GM18517 (cell line): ENCODE measurements around the gene KDM8.
A peak's percentile ranks its signal among the peaks of the same experiment; 100 is the strongest.

Experiments
- ATAC-seq: cut with Tn5 transposase; IDR thresholded peaks from one replicate; pipeline ENCODE4 v1.9.1; 2021; ENCODE audit warnings: mild to moderate bottlenecking, moderate library complexity; ENCODE audit not compliant: unreplicated experiment

Gene KDM8

DNA sequence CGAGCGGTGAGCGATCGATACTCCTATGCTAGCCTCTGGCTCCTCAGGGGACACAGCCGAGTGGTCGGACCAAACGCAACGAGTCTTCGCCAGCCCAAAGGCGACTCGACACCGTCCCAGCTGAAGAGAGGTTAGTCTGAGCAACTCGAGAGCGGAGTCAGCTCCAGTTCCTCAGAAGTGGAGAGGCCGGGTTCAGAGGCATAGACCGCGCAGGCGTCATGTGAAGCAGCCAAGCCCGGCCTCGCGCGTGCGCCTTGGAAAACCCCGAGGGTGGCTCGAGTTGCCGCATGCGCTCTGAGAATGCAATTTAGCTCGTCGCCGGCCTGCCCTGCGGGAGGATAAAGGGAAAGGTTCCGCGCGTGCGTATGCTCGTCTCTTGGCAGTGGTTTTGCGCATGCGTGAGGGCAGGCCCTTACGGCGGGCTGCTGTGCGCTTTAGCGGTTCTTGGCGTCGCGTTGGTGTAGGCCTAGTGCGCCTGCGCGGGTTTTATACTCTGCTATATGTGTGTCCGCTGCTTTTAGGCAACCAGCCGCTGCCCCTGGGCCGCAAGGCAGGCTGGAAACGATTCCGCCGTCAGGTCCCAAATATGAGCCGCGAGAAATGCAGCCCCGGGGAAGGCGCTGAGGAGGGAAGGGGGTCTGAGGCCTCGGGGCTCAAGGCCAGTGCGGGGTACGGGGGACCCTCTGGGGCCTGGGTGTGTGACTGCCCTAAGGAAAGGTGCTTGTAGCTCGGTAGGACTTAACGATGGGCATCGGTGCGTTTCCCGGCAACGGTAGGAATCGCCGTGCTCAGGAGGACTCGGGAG lies at the start of gene KDM8:
Gene KDM8 (plus strand): TSS at position 20 of the 805 bp plus-strand sequence. CDS start 6,598 bp downstream, outside the sequence.
- peak; percentile 85 for ATAC-seq

DNA sequence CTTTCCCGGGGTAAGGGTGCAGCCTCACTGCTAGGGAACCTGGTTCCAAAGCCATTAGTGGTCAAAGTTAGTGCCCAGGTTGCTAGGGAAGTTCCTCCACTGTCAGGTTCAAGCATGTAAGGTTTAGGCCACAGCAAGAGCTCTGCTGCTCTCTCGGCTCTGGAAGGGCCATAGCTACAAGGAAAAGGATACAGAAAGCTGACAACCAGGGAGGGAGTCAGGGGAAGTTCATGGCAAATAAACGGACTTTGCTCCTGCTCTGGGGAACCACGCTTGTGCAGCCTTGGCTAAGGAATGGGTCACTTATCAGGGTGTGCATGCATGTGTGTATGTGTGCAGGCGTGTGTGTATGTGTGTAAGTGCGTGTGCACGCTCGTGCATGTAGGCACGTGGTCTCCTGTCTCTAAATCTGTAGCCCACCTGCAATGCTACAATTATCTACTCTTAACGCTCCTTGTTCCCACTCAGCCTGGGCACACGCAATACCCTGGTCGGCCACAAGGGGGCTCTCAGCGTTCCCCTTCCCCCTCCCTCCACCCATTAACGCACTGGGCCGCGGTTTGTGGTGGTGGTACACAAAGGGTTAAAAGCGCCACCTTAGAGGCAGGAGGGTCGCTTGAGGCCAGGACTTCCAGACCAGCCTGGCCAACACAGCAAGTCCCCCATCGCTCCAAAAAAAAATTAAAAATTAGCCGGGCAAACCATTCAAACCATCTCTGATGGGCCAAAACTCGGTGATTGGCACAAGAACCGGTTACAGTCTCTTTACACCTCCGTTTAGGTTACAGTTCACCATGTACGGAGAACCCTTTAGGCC lies 48.4 kb upstream of the KDM8 start:
- no peak for ATAC-seq

- ATAC-seq: no peak
Observed at GRCh38 chr16:27156579-27156978, 46.7 kb upstream of the KDM8 start.

GRCh38 chr16:27161398-27161797 lies 41.9 kb upstream of the KDM8 start:
- ATAC-seq: no peak

GRCh38 chr16:27164352-27164751 lies 39.0 kb upstream of the KDM8 start:
- no peak for ATAC-seq

DNA sequence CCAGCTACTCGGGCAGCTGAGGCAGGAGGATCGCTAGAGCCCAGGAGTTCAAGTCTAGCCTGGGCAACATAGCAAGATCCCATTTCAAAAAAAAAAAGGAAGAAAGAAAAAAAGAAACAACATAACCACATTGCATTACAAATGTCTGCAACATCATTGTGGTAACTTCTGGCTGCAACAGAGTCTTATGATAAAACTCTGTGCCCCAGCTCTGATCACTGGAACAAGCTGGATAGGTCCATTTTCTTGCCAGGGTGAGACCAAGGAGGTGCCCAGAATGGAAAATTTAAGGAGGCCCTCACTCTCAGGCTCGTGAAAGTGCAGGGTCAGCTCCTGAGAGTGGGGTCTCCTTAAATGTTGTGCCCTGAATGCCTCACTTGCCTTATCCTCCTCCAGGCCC lies 37.8 kb upstream of the KDM8 start:
- ATAC-seq: no peak

DNA sequence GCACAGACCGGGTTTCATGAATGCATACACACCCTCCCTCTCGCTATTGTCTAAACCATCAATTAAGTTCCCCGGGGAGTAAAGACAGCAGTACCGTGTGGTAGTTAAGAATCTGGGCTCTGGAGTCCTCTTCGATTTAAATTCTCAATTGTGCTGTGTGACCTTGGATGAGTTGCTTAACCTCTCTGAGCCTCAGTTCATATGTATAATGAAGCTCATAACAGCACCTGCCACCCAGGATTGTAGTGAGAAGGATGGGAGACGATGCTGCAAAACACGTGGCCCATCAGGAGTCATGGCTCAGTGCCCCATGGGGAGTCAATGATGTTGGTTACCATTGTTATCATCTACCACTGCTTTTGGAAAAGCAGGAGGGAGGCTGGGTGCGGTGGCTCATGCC lies 34.5 kb upstream of the KDM8 start:
- ATAC-seq: no peak

DNA sequence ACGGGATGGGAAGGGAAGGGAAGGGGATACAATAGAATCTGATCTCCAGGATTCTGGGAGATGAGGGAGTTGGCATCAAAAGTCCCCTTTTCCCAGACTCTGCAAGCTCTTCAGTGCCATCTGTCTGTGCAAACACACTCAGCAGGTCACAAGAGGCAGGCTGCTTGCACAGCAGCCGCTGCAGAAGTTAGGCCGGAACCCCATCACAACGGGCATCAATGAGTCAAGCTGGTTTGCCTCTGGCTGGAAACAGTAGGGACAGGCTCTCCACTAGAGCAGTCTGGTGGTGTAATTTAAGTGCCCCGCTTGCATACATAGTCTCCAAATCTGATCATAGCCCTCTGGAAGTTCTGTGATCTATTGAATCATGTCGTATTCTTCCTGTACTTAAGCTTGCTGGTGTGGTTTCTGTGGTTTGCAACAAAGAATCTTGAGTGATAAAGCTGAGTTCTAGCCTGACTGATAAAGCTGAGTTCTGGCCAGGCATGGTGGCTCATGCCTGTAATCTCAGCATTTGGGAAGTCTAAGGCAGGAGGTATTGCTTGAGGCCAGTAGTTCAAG lies 33.7 kb upstream of the KDM8 start:
- ATAC-seq: no peak

DNA sequence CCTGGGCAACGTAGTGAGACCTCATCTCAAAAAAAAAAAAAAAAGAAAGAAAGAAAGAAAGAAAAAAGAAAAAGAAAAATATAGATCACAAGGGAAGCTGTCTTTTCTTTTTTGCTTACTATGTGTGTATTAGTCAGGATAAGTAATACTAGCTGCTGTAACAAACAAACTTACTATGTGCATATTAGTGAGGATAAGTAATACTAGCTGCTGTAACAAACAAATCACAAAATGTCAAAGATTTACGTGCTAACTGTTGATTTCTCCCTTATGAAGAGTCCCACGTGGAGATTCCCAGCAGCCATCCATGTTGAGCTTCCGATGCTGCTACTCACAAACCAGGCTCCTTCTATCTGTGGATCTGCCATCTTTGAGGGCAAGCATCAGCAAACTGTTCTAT lies 31.7 kb upstream of the KDM8 start:
- no peak for ATAC-seq

GRCh38 chr16:27174007-27174406 lies 29.3 kb upstream of the KDM8 start:
- ATAC-seq: no peak

DNA sequence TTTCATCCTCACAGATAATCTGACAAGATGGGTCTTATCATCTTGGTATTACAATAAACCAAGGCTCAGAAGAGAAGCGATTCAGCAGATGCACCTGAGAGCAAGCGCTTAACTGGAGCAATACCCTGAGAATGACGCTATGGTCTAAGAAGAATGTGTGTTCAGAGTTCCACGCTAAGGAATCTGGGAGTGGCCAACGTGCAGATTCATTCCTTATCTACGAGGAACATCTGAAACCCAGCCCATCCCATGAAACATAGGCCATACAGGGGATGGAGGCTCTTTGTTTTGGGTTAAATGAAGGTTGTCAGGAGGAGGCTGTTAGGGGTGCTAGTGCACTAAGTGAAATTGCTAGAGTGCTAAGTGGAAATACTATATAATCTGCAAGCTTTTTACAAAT lies 28.5 kb upstream of the KDM8 start:
- no peak for ATAC-seq

GRCh38 chr16:27175888-27176287 lies 27.4 kb upstream of the KDM8 start:
- no peak for ATAC-seq

DNA sequence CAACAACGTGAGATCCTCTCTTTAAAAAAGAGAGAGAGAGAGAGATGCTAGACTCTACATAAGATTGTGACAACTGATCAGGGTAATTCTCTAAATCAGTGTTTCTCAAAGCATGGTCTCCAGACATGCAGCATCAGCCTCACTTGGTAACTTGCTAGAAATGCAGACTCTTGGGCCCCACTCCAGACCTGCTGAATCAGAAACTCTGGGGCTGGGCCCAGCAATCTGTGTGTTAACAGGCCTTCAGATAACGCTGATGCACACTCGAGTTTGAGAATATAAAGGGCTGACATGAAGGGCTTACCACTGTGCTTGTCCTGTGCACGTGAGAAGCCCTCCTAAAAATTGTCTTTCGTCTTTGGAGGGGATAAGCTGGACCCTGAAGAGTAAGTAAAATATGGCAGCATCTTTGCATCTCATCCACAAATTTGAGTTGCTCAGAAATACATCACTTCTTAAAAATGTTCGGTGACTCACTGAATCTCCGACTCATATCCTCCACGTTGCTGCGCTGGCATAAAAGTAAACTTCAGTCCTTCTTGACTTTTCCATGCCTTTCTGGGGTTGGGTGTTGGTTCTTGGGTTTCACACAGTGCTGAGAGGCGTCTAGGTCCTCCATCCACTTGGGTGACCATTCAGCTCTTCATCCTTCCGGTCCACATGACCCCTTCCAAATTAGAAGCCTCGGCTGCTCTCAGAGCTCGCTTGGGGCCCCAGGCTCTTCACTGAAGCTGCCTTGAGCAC lies 26.1 kb upstream of the KDM8 start:
- no peak for ATAC-seq

DNA sequence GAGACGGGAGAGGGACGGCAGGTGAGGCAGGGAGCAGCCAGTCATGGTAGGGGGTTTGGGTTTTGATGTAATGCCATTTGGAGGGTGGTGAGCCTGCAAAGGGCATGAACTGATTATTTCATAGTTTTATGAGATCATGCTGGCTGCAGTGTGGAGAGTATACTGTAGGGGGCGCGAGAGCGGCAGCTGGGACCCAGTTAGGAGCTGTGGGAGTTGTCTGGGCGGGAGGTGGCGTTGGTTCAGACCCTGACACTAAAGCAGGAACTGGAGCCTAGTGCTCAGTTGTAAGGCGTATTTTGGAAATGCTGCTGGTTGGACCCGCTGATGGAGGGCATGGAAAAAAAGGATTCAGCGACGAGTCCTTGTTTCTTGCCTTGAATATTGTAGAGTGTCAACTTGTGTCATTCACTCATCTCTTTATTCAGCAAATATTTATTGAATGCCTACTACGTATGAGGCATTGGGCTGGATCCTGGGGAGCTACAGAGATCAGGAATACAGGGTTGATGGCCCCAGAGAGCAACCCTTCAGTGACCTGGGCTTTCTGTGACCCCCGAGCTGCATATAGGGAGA lies 23.7 kb upstream of the KDM8 start:
- ATAC-seq: peak; percentile 60

DNA sequence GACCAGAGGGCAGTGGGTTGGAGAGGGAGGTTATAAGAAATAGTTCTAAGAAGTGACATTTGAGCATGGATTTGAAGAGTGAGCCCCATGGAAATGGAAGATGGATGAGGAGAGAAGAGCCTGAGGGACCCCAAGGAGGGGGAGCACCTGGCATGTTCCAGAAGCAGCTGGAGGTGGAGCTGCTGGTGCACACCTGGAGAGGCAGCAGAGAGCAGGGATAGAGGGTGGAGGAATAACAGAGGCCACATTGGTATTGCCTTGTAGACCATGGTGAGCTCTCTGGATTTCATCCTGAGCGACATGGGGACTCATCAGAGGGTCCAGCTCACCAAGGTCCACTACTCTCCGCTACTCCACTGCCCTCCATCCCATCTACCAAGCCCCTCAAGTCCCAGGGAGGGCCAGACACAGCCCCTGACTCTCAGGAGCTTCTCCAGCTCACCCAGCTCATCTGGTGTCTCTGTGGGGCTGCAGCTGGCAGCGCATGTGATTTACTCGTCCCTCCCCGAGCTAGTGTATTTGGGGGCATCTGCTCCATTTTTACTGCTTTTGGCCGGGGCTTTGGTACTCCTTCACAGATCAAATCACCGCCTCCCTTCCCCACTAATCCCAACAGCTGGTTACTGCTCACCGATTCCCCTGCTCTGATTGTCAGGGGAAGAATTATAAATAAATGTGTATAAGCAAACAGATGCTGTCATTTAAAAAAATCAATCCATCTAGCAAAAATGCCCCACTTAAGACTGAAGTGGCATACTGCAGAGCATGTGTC lies 22.1 kb upstream of the KDM8 start:
- no peak for ATAC-seq

DNA sequence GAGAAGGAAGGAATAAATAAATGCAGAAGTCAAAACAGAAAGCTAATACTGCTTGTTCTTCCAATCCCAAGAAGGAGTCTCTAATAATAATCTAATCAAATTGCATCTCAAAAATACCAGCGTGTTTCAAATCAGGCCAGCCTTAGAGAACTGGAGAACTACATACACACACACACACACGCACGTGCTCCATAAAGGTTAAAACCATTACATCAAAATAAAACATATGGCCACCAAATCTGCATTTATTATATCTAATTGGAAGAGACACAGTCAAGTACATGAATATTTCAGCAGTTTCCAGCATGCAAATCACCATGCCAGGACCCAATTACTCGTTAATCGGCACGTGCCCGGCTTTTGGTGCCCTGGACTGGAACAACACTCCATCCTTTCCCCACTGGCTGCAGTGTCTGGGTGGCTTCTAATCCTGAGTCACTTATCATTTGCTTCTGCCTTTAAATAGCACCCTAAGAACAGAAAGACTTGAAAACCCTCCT lies 20.4 kb upstream of the KDM8 start:
- ATAC-seq: no peak

- no peak for ATAC-seq
Observed at GRCh38 chr16:27185776-27186130, 17.6 kb upstream of the KDM8 start.

- no peak for ATAC-seq
Observed at GRCh38 chr16:27188633-27189032, 14.7 kb upstream of the KDM8 start.

GRCh38 chr16:27189335-27189972 lies 13.9 kb upstream of the KDM8 start:
- ATAC-seq: no peak
